ENCODE results near the gene PHEX.
A peak's percentile ranks its signal among the peaks of the same experiment; 100 is the strongest.

Gene PHEX

GRCh38 chrX:22095286-22095685 lies 63.2 kb downstream of the PHEX start:
- TF ChIP-seq CTCF (IDR thresholded peaks at IDR 0.05; ENCODE audit: insufficient read depth, low read depth, low read length, missing control alignments) = no peak
- DNase-seq (ENCODE audit: low read depth) = no peak
- H3K4me3 ChIP-seq (ENCODE audit: low read length) = no peak overlapping the region

- no peak for DNase-seq (ENCODE audit: low read depth)
- no peak for TF ChIP-seq CTCF (IDR thresholded peaks at IDR 0.05; ENCODE audit: insufficient read depth, low read depth, low read length, missing control alignments)
- no peak overlapping the region for H3K4me3 ChIP-seq (ENCODE audit: low read length)
These were observed 63.7 kb downstream of the PHEX start for GRCh38 chrX:22095856-22096255.

GRCh38 chrX:22097012-22097694 lies 65.0 kb downstream of the PHEX start:
- DNase-seq (ENCODE audit: low read depth) = peak; percentile 43
- H3K4me3 ChIP-seq (ENCODE audit: low read length) = no peak overlapping the region
- TF ChIP-seq CTCF (IDR thresholded peaks at IDR 0.05; ENCODE audit: insufficient read depth, low read depth, low read length, missing control alignments) = no peak

- DNase-seq (ENCODE audit: low read depth) = no peak
- no peak for TF ChIP-seq CTCF (IDR thresholded peaks at IDR 0.05; ENCODE audit: insufficient read depth, low read depth, low read length, missing control alignments)
- H3K4me3 ChIP-seq (ENCODE audit: low read length) = no peak overlapping the region
These were observed 73.1 kb downstream of the PHEX start for GRCh38 chrX:22105231-22105630.

- no peak for DNase-seq (ENCODE audit: low read depth)
- no peak for TF ChIP-seq CTCF (IDR thresholded peaks at IDR 0.05; ENCODE audit: insufficient read depth, low read depth, low read length, missing control alignments)
- H3K4me3 ChIP-seq (ENCODE audit: low read length) = no peak overlapping the region
These were observed 73.8 kb downstream of the PHEX start for GRCh38 chrX:22105971-22106370.

- peak; percentile 72 for DNase-seq (ENCODE audit: low read depth)
- no peak for TF ChIP-seq CTCF (IDR thresholded peaks at IDR 0.05; ENCODE audit: insufficient read depth, low read depth, low read length, missing control alignments)
- H3K4me3 ChIP-seq (ENCODE audit: low read length) = no peak overlapping the region
These were observed 77.3 kb downstream of the PHEX start for GRCh38 chrX:22109442-22109841.
